ENCODE data around the gene CHI3L2. TPM values are rescaled to one million over a fixed set of nuclear protein-coding genes. Genes with fewer than 3 reads are reported as not detected.

The CHI3L2 gene
- total RNA-seq, 1 experiment from 2014 or later = 0.77 TPM

- H3K27me3 ChIP-seq (ENCODE audit: control insufficient read depth, insufficient read depth, low read length) = peaks cover under 1% of the 10 kb centered on the region; the same call in 1 of the 2 replicates
- no peaks in the 10 kb centered on the region; the same call in 1 of the 2 replicates for H3K36me3 ChIP-seq (ENCODE audit: control insufficient read depth, insufficient read depth, low read length)
- no peak within 1 kb of the TSS for H3K4me3 ChIP-seq (ENCODE audit: low read depth in 2 of 2, low read length in 2 of 2)
- ChIA-PET POLR2A (no interaction called here), CTCF (no interaction called here)
- TF ChIP-seq POLR2AphosphoS5 (IDR thresholded peaks at IDR 0.05; ENCODE audit: low read depth, low read length) = no peak
- no peak for TF ChIP-seq SIN3A (IDR thresholded peaks at IDR 0.05; ENCODE audit: borderline replicate concordance, insufficient read depth, low read depth, low read length)
- no peak for TF ChIP-seq TCF7L2 (IDR thresholded peaks at IDR 0.05; ENCODE audit: low read depth, low read length)
- TF ChIP-seq REST (IDR thresholded peaks at IDR 0.05; ENCODE audit: insufficient read depth in 1 of 2, low read depth in 2 of 2, low read length in 1 of 2) = no peak
- TF ChIP-seq CTCF (IDR thresholded peaks at IDR 0.05) = no peak
- DNase-seq (ENCODE audit: low read depth, low spot score) = no peak
- no peak for ATAC-seq
- H3K27ac ChIP-seq (ENCODE audit: low read length) = no peak within 1 kb of the TSS
- no TSS peak for BruUV-seq (replicated peaks)
- in situ Hi-C loops (cut with HindIII; ENCODE audit: low pct_unique_long_range_greater_than_20kb, low sequenced_read_pairs) (no loop called here), intact Hi-C loops (cut with micrococcal nuclease; ENCODE audit: unreplicated experiment) (no loop called here)
- no peaks in the 10 kb centered on the region for H3K9me3 ChIP-seq (ENCODE audit: control insufficient read depth, insufficient read depth, low read depth, low read length)
- H3K4me1 ChIP-seq (ENCODE audit: control insufficient read depth, insufficient read depth, low read length) = no peaks in the 10 kb centered on the region
These were observed 27.4 kb upstream of the CHI3L2 start, which contains the start of gene DENND2D for GRCh38 chr1:111199881-111200801. TSS of gene DENND2D (minus strand) at chr1:111200646. CDS start at chr1:111200459, 187 bp downstream.

- ATAC-seq (no peak), DNase-seq (ENCODE audit: low read depth, low spot score) (no peak)
- Histone ChIP-seq H3K4me3 (ENCODE audit: low read depth in 2 of 2, low read length in 2 of 2) (no peak overlapping the region), H3K27me3 (ENCODE audit: control insufficient read depth, insufficient read depth, low read length) (peaks cover 2% of the 10 kb centered on the region; the same call in 1 of the 2 replicates), H3K9me3 (ENCODE audit: control insufficient read depth, insufficient read depth, low read depth, low read length) (no peaks in the 10 kb centered on the region), H3K36me3 (ENCODE audit: control insufficient read depth, insufficient read depth, low read length) (no peaks in the 10 kb centered on the region; the same call in 1 of the 2 replicates), H3K27ac (ENCODE audit: low read length) (no peak overlapping the region), H3K4me1 (ENCODE audit: control insufficient read depth, insufficient read depth, low read length) (no peaks in the 10 kb centered on the region)
- BruUV-seq (replicated peaks) = no TSS peak
- ChIA-PET POLR2A (no interaction called here), CTCF (no interaction called here)
- TF ChIP-seq CTCF (IDR thresholded peaks at IDR 0.05) (no peak), SIN3A (IDR thresholded peaks at IDR 0.05; ENCODE audit: borderline replicate concordance, insufficient read depth, low read depth, low read length) (no peak), POLR2AphosphoS5 (IDR thresholded peaks at IDR 0.05; ENCODE audit: low read depth, low read length) (no peak), REST (IDR thresholded peaks at IDR 0.05; ENCODE audit: insufficient read depth in 1 of 2, low read depth in 2 of 2, low read length in 1 of 2) (no peak), TCF7L2 (IDR thresholded peaks at IDR 0.05; ENCODE audit: low read depth, low read length) (no peak)
- in situ Hi-C loops (cut with HindIII; ENCODE audit: low pct_unique_long_range_greater_than_20kb, low sequenced_read_pairs) (no loop called here), intact Hi-C loops (cut with micrococcal nuclease; ENCODE audit: unreplicated experiment) (no loop called here)
These were observed 26.7 kb upstream of the CHI3L2 start for GRCh38 chr1:111200802-111201161.

Data from Panc1 (cell line).